Measurements from ENCODE around the gene NR5A1.

GRCh38 chr9:124537926-124538325, 30.7 kb upstream of the NR5A1 start:
- TF ChIP-seq NCOR1 (IDR thresholded peaks at IDR 0.05; ENCODE audit: borderline replicate concordance, low read length) (no peak), ZNF207 (IDR thresholded peaks at IDR 0.05; ENCODE audit: borderline replicate concordance) (no peak), POLR2AphosphoS5 (IDR thresholded peaks at IDR 0.05; ENCODE audit: low read depth, low read length) (no peak), CTCF (CRISPR knock-in tag; IDR thresholded peaks at IDR 0.05) (no peak), ZNF343 (CRISPR knock-in tag; IDR thresholded peaks at IDR 0.05) (no peak), ZNF589 (CRISPR knock-in tag; conservative IDR thresholded peaks at IDR 0.05) (no peak), NFRKB (IDR thresholded peaks at IDR 0.05) (no peak), MNT (IDR thresholded peaks at IDR 0.05) (no peak), PATZ1 (CRISPR knock-in tag; IDR thresholded peaks at IDR 0.05) (no peak), RCOR2 (CRISPR knock-in tag; IDR thresholded peaks at IDR 0.05) (no peak), EED (CRISPR knock-in tag; IDR thresholded peaks at IDR 0.05) (no peak), HOMEZ (CRISPR knock-in tag; IDR thresholded peaks at IDR 0.05; ENCODE audit: low read depth) (no peak)
